ENCODE data around the gene RBFOX2. TPM values are rescaled to one million over a fixed set of nuclear protein-coding genes. Genes with fewer than 3 reads are reported as not detected.

The RBFOX2 gene
- total and polyA plus RNA-seq, 2 donors (not counting 1 experiment from before 2014, with no cell fraction given): 173 to 190 TPM

GRCh38 chr22:36008565-36008964, 20.1 kb downstream of the RBFOX2 start:
- H3K9me3 ChIP-seq (ENCODE audit: control insufficient read depth, insufficient read depth, low read depth, low read length): no peaks in the 10 kb centered on the region
- H3K27ac ChIP-seq (ENCODE audit: insufficient read depth, low read length): peak overlapping the region; percentile 13
- no peak overlapping the region for H2AFZ ChIP-seq (ENCODE audit: low read length)
- H4K20me1 ChIP-seq (ENCODE audit: control insufficient read depth, extremely low read depth, insufficient read depth, low read length): no peaks in the 10 kb centered on the region
- H3K9ac ChIP-seq (ENCODE audit: insufficient read depth, low read length): no peak overlapping the region
- H3K79me2 ChIP-seq (ENCODE audit: control insufficient read depth, insufficient read depth, low read length): peaks cover 75% of the 10 kb centered on the region
- H3K4me1 ChIP-seq (ENCODE audit: control insufficient read depth, extremely low read depth, insufficient read depth, low read length): peaks cover 31% of the 10 kb centered on the region
- H3K27me3 ChIP-seq (ENCODE audit: control insufficient read depth, insufficient read depth, low read length): no peaks in the 10 kb centered on the region
- H3K4me2 ChIP-seq (ENCODE audit: extremely low read depth, insufficient read depth, low read length): peak overlapping the region; percentile 4
- H3K4me3 ChIP-seq (replicated peaks in 1 of 4; ENCODE audit: control extremely low read depth in 1 of 4, insufficient read depth in 1 of 4, low read depth in 3 of 4, low read length in 4 of 4): no peak overlapping the region
- no peak for DNase-seq (ENCODE audit: low read depth in 2 of 2)
- H3K36me3 ChIP-seq (ENCODE audit: control insufficient read depth, insufficient read depth, low read length): no peaks in the 10 kb centered on the region
- TF ChIP-seq CTCF (conservative IDR thresholded peaks at IDR 0.05 in 1 of 2, IDR thresholded peaks at IDR 0.05 in 1 of 2; ENCODE audit: low read depth in 1 of 2, low read length in 2 of 2) (no peak), EZH2 (IDR thresholded peaks at IDR 0.05; ENCODE audit: low read length, missing control alignments) (no peak)

GRCh38 chr22:36008131-36008530, 20.5 kb downstream of the RBFOX2 start:
- H3K4me1 ChIP-seq (ENCODE audit: control insufficient read depth, extremely low read depth, insufficient read depth, low read length): peaks cover 31% of the 10 kb centered on the region
- no peaks in the 10 kb centered on the region for H3K27me3 ChIP-seq (ENCODE audit: control insufficient read depth, insufficient read depth, low read length)
- peaks cover 74% of the 10 kb centered on the region for H3K79me2 ChIP-seq (ENCODE audit: control insufficient read depth, insufficient read depth, low read length)
- no peak overlapping the region for H3K9ac ChIP-seq (ENCODE audit: insufficient read depth, low read length)
- TF ChIP-seq CTCF (conservative IDR thresholded peaks at IDR 0.05 in 1 of 2, IDR thresholded peaks at IDR 0.05 in 1 of 2; ENCODE audit: low read depth in 1 of 2, low read length in 2 of 2): no peak
- no peak for TF ChIP-seq EZH2 (IDR thresholded peaks at IDR 0.05; ENCODE audit: low read length, missing control alignments)
- no peaks in the 10 kb centered on the region for H4K20me1 ChIP-seq (ENCODE audit: control insufficient read depth, extremely low read depth, insufficient read depth, low read length)
- no peak overlapping the region for H2AFZ ChIP-seq (ENCODE audit: low read length)
- peak overlapping the region; percentile 13 for H3K27ac ChIP-seq (ENCODE audit: insufficient read depth, low read length)
- H3K4me2 ChIP-seq (ENCODE audit: extremely low read depth, insufficient read depth, low read length): peak overlapping the region; percentile 4
- DNase-seq (ENCODE audit: low read depth in 2 of 2): peak in 1 of 2 donors; percentile 46
- no peak overlapping the region for H3K4me3 ChIP-seq (replicated peaks in 1 of 4; ENCODE audit: control extremely low read depth in 1 of 4, insufficient read depth in 1 of 4, low read depth in 3 of 4, low read length in 4 of 4)
- H3K36me3 ChIP-seq (ENCODE audit: control insufficient read depth, insufficient read depth, low read length): no peaks in the 10 kb centered on the region
- no peaks in the 10 kb centered on the region for H3K9me3 ChIP-seq (ENCODE audit: control insufficient read depth, insufficient read depth, low read depth, low read length)

GRCh38 chr22:36003972-36004674, 24.5 kb downstream of the RBFOX2 start:
- no peak for DNase-seq (ENCODE audit: low read depth in 2 of 2)
- Histone ChIP-seq H2AFZ (ENCODE audit: low read length) (no peak overlapping the region), H3K36me3 (ENCODE audit: control insufficient read depth, insufficient read depth, low read length) (no peaks in the 10 kb centered on the region), H3K4me3 (replicated peaks in 1 of 4; ENCODE audit: control extremely low read depth in 1 of 4, insufficient read depth in 1 of 4, low read depth in 3 of 4, low read length in 4 of 4) (no peak overlapping the region), H4K20me1 (ENCODE audit: control insufficient read depth, extremely low read depth, insufficient read depth, low read length) (no peaks in the 10 kb centered on the region), H3K9ac (ENCODE audit: insufficient read depth, low read length) (no peak overlapping the region), H3K79me2 (ENCODE audit: control insufficient read depth, insufficient read depth, low read length) (peaks cover 74% of the 10 kb centered on the region), H3K27me3 (ENCODE audit: control insufficient read depth, insufficient read depth, low read length) (no peaks in the 10 kb centered on the region), H3K4me2 (ENCODE audit: extremely low read depth, insufficient read depth, low read length) (no peak overlapping the region), H3K27ac (ENCODE audit: insufficient read depth, low read length) (no peak overlapping the region), H3K9me3 (ENCODE audit: control insufficient read depth, insufficient read depth, low read depth, low read length) (no peaks in the 10 kb centered on the region), H3K4me1 (ENCODE audit: control insufficient read depth, extremely low read depth, insufficient read depth, low read length) (peaks cover 6% of the 10 kb centered on the region)
- TF ChIP-seq CTCF (conservative IDR thresholded peaks at IDR 0.05 in 1 of 2, IDR thresholded peaks at IDR 0.05 in 1 of 2; ENCODE audit: low read depth in 1 of 2, low read length in 2 of 2): no peak
- no peak for TF ChIP-seq EZH2 (IDR thresholded peaks at IDR 0.05; ENCODE audit: low read length, missing control alignments)

All from fibroblast of lung (primary cell).